HepG2 (cell line): ENCODE measurements around the gene SF1. TPM values are rescaled to one million over a fixed set of nuclear protein-coding genes. Genes with fewer than 3 reads are reported as not detected.

Source experiments
- ATAC-seq: fragments of 200-7000 bp; cut with Tn5 transposase; 3 replicates; pipeline ENCODE4 v1.9.1; 2020; ENCODE audit warnings: mild to moderate bottlenecking, moderate library complexity
- BruUV-seq: library from RNA; stranded (reverse); fragments of 400-500 nt; replicated peaks from 2 replicates; lab custom pipeline; 2021; lab: Mats Ljungman, UMichigan
- CTCF ChIA-PET: fragments of 300-600 bp; formaldehyde crosslinking; extraction: SDS; loops from one replicate; lab custom pipeline; 2021; ENCODE audit warnings: low total read pairs, inconsistent platforms, low intra/inter-chr PET ratio; lab: Yijun Ruan, JAX
- POLR2A ChIA-PET: fragments of 350-600 bp; sonication (Branson Sonifier 250); formaldehyde crosslinking; loops from one replicate; lab custom pipeline; 2020; ENCODE audit warnings: antibody characterized with exemption, inconsistent platforms; lab: Yijun Ruan, JAX
- DNase-seq: peaks from one replicate; pipeline ENCODE4 v3.0.0-alpha.2; 2015; ENCODE audit warnings: low spot score
- FAIRE-seq: peaks from 3 replicates; lab custom pipeline; 2011; peaks lifted over from hg19 to GRCh38; lab: Jason Lieb, UNC
- H2AFZ ChIP-seq: one replicate; pipeline ENCODE4 v1.6.1; 2011; ENCODE audit warnings: low read length, inconsistent platforms
- H3K27ac ChIP-seq: fragments of 300-600 bp; 3 replicates; pipeline ENCODE4 v1.8.0; 2011; ENCODE audit warnings: mixed run types, mild to moderate bottlenecking, mixed read lengths, low read length, inconsistent platforms; ENCODE audit not compliant: insufficient read depth; ENCODE audit errors: extremely low read length
- H3K27me3 ChIP-seq, 2 experiments: fragments of 200-600 bp in 1 of 2; 2 replicates in 1 of 2; 3 replicates in 1 of 2; pipeline versions ENCODE4 v1.6.0 to v1.8.0; 2011; ENCODE audit warnings: low read length in 2 of 2, mild to moderate bottlenecking in 2 of 2, moderate library complexity in 2 of 2, inconsistent platforms in 1 of 2; ENCODE audit not compliant: insufficient read depth in 2 of 2, control insufficient read depth in 1 of 2
- H3K36me3 ChIP-seq, 2 experiments: fragments of 200-600 bp in 1 of 2; replicated peaks in 1 of 2; 2 replicates in 1 of 2; 3 replicates in 1 of 2; pipeline versions ENCODE4 v1.5.1 to v1.8.0; 2011; ENCODE audit warnings: low read length in 2 of 2, inconsistent platforms in 1 of 2; ENCODE audit not compliant: insufficient read depth in 2 of 2, control insufficient read depth in 1 of 2
- H3K4me1 ChIP-seq: 2 replicates; pipeline ENCODE4 v1.5.1; 2012; ENCODE audit warnings: low read length, inconsistent platforms; ENCODE audit not compliant: insufficient read depth
- H3K4me2 ChIP-seq: 2 replicates; pipeline ENCODE4 v1.6.0; 2011; ENCODE audit warnings: low read depth, low read length, inconsistent platforms
- H3K4me3 ChIP-seq, 3 experiments: fragments of 200-600 bp in 1 of 3; sonication (generic), shearing (Covaris generic) in 1 of 3; replicated peaks in 1 of 3; 2 replicates each; pipeline ENCODE4 v1.5.1; 2011 to 2016; ENCODE audit warnings: low read length in 3 of 3, inconsistent platforms in 2 of 3, low read depth in 2 of 3, mild to moderate bottlenecking in 2 of 3, control low read depth in 1 of 3, mixed read lengths in 1 of 3; ENCODE audit not compliant: insufficient read depth in 1 of 3
- H3K79me2 ChIP-seq: one replicate; pipeline ENCODE4 v1.6.1; 2011; ENCODE audit warnings: low read length, inconsistent platforms; ENCODE audit not compliant: insufficient read depth
- H3K9ac ChIP-seq: 2 replicates; pipeline ENCODE4 v1.6.0; 2011; ENCODE audit warnings: mild to moderate bottlenecking, low read depth, low read length, inconsistent platforms; ENCODE audit not compliant: insufficient read depth
- H3K9me3 ChIP-seq: 2 replicates; pipeline ENCODE4 v1.5.1; 2012; ENCODE audit warnings: mild to moderate bottlenecking, low read length
- H4K20me1 ChIP-seq: 2 replicates; pipeline ENCODE4 v1.6.0; 2011; ENCODE audit warnings: inconsistent platforms, mild to moderate bottlenecking, low read length, moderate library complexity; ENCODE audit not compliant: insufficient read depth
- ADNP ChIP-seq: sonication (generic); formaldehyde crosslinking; IDR thresholded peaks from 2 replicates; pipeline ENCODE4 v1.4.0; 2020; ENCODE audit warnings: missing genetic modification reagents
- FOXA1 ChIP-seq, 2 experiments: fragments of 450-650 bp in 1 of 2; sonication (generic) in 1 of 2; formaldehyde crosslinking in 1 of 2; IDR thresholded peaks; 2 replicates each; pipeline versions ENCODE4 v1.4.0 to v1.6.1; 2016 to 2020; ENCODE audit warnings: missing genetic modification reagents in 1 of 2
- FOXA3 ChIP-seq: IDR thresholded peaks from 2 replicates; pipeline ENCODE4 v1.6.1; 2016; ENCODE audit warnings: missing genetic modification reagents, missing compliant biosample characterization
- HDAC1 ChIP-seq: sonication (generic); formaldehyde crosslinking; IDR thresholded peaks from 2 replicates; pipeline ENCODE4 v1.5.1; 2020; ENCODE audit warnings: mild to moderate bottlenecking, missing genetic modification reagents
- HMGXB4 ChIP-seq, 2 experiments: sonication (generic) in 1 of 2; formaldehyde crosslinking in 1 of 2; IDR thresholded peaks; 2 replicates each; pipeline versions ENCODE4 v1.4.0 to v1.6.1; 2018 to 2020; ENCODE audit warnings: missing genetic modification reagents in 2 of 2, borderline replicate concordance in 1 of 2, low read depth in 1 of 2, mild to moderate bottlenecking in 1 of 2, missing biosample characterization in 1 of 2
- KLF11 ChIP-seq: IDR thresholded peaks from 2 replicates; pipeline ENCODE4 v1.6.1; 2016; ENCODE audit warnings: missing compliant biosample characterization
- MXI1 ChIP-seq: IDR thresholded peaks from 3 replicates; pipeline ENCODE4 v1.6.1; 2012; ENCODE audit warnings: low read depth, low read length, inconsistent platforms, borderline replicate concordance
- TEAD3 ChIP-seq: optimal IDR thresholded peaks from 2 replicates; pipeline ENCODE3; 2016; ENCODE audit warnings: borderline replicate concordance
- TOPORS ChIP-seq: sonication (generic); formaldehyde crosslinking; IDR thresholded peaks from 2 replicates; pipeline ENCODE4 v1.8.0; 2023; ENCODE audit warnings: mild to moderate bottlenecking, missing genetic modification reagents
- YEATS4 ChIP-seq: sonication (generic); formaldehyde crosslinking; IDR thresholded peaks from 2 replicates; pipeline ENCODE4 v1.4.0; 2020; ENCODE audit warnings: missing genetic modification reagents, borderline replicate concordance
- ZBTB34 ChIP-seq: sonication (generic); formaldehyde crosslinking; IDR thresholded peaks from 2 replicates; pipeline ENCODE4 v1.8.0; 2022; ENCODE audit warnings: mild to moderate bottlenecking, missing genetic modification reagents
- ZNF207 ChIP-seq: fragments of 450-650 bp; IDR thresholded peaks from 2 replicates; pipeline ENCODE4 v1.6.1; 2016; ENCODE audit warnings: antibody characterized with exemption, borderline replicate concordance
- ZNF296 ChIP-seq: sonication (generic); formaldehyde crosslinking; conservative IDR thresholded peaks from 2 replicates; pipeline ENCODE4 v1.5.0; 2020; ENCODE audit warnings: mild to moderate bottlenecking, missing genetic modification reagents
- ZNF329 ChIP-seq: sonication (generic); formaldehyde crosslinking; IDR thresholded peaks from 2 replicates; pipeline ENCODE4 v1.9.0; 2021; ENCODE audit warnings: low read depth, mild to moderate bottlenecking, missing genetic modification reagents
- ZNF547 ChIP-seq: sonication (generic); formaldehyde crosslinking; IDR thresholded peaks from 2 replicates; pipeline ENCODE4 v1.5.1; 2020; ENCODE audit warnings: mild to moderate bottlenecking, missing genetic modification reagents
- WGBS: methylation state at CpG from one replicate; pipeline ENCODE4 v1.1.6; 2017; ENCODE audit warnings: low lambda C conversion rate; 5-methylcytosine and 5-hydroxymethylcytosine counted together
- in situ Hi-C: cut with HindIII; loops from 2 replicates; pipeline ENCODE4 v1.10.0; 2017; ENCODE audit warnings: low pct_unique_long_range_greater_than_20kb; ENCODE audit not compliant: extremely low pct_ligation_motif_present
- intact Hi-C: fragments of 100-400 bp; cut with micrococcal nuclease; formaldehyde crosslinking; loops from one replicate; pipeline ENCODE4 v1.10.0; 2022; ENCODE audit not compliant: unreplicated experiment
- polyA plus RNA-seq, 8 experiments: library from polyadenylated mRNA; depleted of rRNA in 3 of 8; stranded (reverse) in 7 of 8; unstranded in 1 of 8; fragments of >200 nt; fragmentation: Illumina TruSeq in 4 of 8; extraction: Trizol in 4 of 8; gene quantifications; 2 replicates each; pipeline versions ENCODE4 v1.2.1 to v1.2.3, GENCODE V29; 2011 to 2016; ENCODE audit warnings: low read depth in 4 of 8, missing spikeins in 1 of 8, mixed read lengths in 1 of 8; ENCODE audit not compliant: insufficient read depth in 1 of 8
- total RNA-seq, 5 experiments: library from RNA; depleted of rRNA; stranded (reverse); fragments of >200 nt; fragmentation: Illumina TruSeq; extraction: Trizol; gene quantifications; 2 replicates each; pipeline ENCODE4 v1.2.3, GENCODE V29; 2016; ENCODE audit warnings: low read depth in 1 of 5
- TF ChIP-seq, protein P1 (sequence below): sonication (generic); formaldehyde crosslinking; IDR thresholded peaks from 2 replicates; pipeline ENCODE4 v1.5.1; 2020; ENCODE audit warnings: mild to moderate bottlenecking, missing genetic modification reagents
- TF ChIP-seq, protein P2 (sequence below), 2 experiments: fragments of 450-650 bp in 1 of 2; sonication (generic) in 1 of 2; formaldehyde crosslinking; IDR thresholded peaks; 2 replicates each; pipeline versions ENCODE4 v1.5.0 to v1.8.0; 2020 to 2022; ENCODE audit warnings: mild to moderate bottlenecking in 1 of 2, missing genetic modification reagents in 1 of 2

Gene SF1
- total and polyA plus RNA-seq, 2 of the 13 experiments (the other 11 are each of a cell fraction or from before 2014, with no cell fraction given): 55.5 to 70.4 TPM

- H3K4me1 ChIP-seq: peaks cover 44% of the 10 kb centered on the region
- H3K9me3 ChIP-seq: no peaks in the 10 kb centered on the region
- peak overlapping the region; percentile 58 for H3K27ac ChIP-seq
- in situ Hi-C loops: no loop called here
- no TSS peak for BruUV-seq
- no peaks in the 10 kb centered on the region for H4K20me1 ChIP-seq
- peak; percentile 77 for DNase-seq
- peaks cover 5 to 17% of the 10 kb centered on the region in 2 experiments; a peak in 4 of 5 replicates for H3K36me3 ChIP-seq
- peak; percentile 46 for ATAC-seq
- 16% methylated on average over 16 of the region's 17 CpGs for WGBS
- peak overlapping the region; percentile 91 for H3K4me2 ChIP-seq
- intact Hi-C loops: no loop called here
- H3K4me3 ChIP-seq: peak overlapping the region; percentile 11 to 78 (median 48)
- no peaks in the 10 kb centered on the region for H3K27me3 ChIP-seq
- ChIA-PET POLR2A (interaction anchor here (0.6 to 2.7 kb wide), 7 partner anchors 10 to 435 kb away, joined by 3 to 15 read pairs (median 4); partner anchors contain the start of gene SF1), CTCF (no interaction called here)
- peak overlapping the region; percentile 23; the same call in 1 of the 2 replicates for H3K9ac ChIP-seq
- H2AFZ ChIP-seq: peak overlapping the region; percentile 95
- H3K79me2 ChIP-seq: no peaks in the 10 kb centered on the region
- FAIRE-seq: no peak
- TF ChIP-seq ADNP (CRISPR knock-in tag) (0 out of 2 replicates have a peak, but pooled peaks have one; percentile 58), ZNF207 (no peak), MXI1 (0 out of 3 replicates have a peak, but pooled peaks have one; percentile 7), YEATS4 (0 out of 2 replicates have a peak, but pooled peaks have one; percentile 6), ZBTB34 (CRISPR knock-in tag) (no peak), ZNF329 (CRISPR knock-in tag) (0 out of 2 replicates have a peak, but pooled peaks have one; percentile 11), ZNF547 (0 out of 2 replicates have a peak, but pooled peaks have one; percentile 0), ZNF296 (no peak), TOPORS (0 out of 2 replicates have a peak, but pooled peaks have one; percentile 21), HDAC1 (CRISPR knock-in tag) (0 out of 2 replicates have a peak, but pooled peaks have one; percentile 31), FOXA3 (CRISPR knock-in tag) (no peak), FOXA1 (IDR thresholded peaks at IDR 0.05) (no peak), FOXA1 (CRISPR knock-in tag; IDR thresholded peaks at IDR 0.05) (no peak), TEAD3 (CRISPR knock-in tag) (peak; percentile 53), HMGXB4 (CRISPR knock-in tag; IDR thresholded peaks at IDR 0.05; ENCODE audit: borderline replicate concordance in 1 of 2, low read depth in 1 of 2) (no peak), KLF11 (CRISPR knock-in tag) (no peak)
- TF ChIP-seq, protein P1, sequence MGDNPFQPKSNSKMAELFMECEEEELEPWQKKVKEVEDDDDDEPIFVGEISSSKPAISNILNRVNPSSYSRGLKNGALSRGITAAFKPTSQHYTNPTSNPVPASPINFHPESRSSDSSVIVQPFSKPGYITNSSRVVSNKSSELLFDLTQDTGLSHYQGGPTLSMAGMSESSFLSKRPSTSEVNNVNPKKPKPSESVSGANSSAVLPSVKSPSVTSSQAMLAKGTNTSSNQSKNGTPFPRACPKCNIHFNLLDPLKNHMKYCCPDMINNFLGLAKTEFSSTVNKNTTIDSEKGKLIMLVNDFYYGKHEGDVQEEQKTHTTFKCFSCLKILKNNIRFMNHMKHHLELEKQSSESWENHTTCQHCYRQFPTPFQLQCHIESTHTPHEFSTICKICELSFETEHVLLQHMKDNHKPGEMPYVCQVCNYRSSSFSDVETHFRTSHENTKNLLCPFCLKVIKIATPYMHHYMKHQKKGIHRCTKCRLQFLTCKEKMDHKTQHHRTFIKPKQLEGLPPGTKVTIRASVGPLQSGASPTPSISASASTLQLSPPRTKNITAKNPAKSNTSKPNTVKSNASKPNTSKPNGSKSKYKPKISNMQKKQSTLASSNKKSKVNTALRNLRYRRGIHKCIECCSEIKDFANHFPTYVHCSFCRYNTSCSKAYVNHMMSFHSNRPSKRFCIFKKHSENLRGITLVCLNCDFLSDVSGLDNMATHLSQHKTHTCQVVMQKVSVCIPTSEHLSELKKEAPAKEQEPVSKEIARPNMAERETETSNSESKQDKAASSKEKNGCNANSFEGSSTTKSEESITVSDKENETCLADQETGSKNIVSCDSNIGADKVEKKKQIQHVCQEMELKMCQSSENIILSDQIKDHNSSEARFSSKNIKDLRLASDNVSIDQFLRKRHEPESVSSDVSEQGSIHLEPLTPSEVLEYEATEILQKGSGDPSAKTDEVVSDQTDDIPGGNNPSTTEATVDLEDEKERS: no peak
- TF ChIP-seq, protein P2, sequence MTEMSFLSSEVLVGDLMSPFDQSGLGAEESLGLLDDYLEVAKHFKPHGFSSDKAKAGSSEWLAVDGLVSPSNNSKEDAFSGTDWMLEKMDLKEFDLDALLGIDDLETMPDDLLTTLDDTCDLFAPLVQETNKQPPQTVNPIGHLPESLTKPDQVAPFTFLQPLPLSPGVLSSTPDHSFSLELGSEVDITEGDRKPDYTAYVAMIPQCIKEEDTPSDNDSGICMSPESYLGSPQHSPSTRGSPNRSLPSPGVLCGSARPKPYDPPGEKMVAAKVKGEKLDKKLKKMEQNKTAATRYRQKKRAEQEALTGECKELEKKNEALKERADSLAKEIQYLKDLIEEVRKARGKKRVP (CRISPR knock-in tag; IDR thresholded peaks at IDR 0.05): no peak
Observed at GRCh38 chr11:64810891-64811272, 32.5 kb upstream of the SF1 start.
